Measurements from ENCODE around the gene INSRR.

Gene INSRR

DNA sequence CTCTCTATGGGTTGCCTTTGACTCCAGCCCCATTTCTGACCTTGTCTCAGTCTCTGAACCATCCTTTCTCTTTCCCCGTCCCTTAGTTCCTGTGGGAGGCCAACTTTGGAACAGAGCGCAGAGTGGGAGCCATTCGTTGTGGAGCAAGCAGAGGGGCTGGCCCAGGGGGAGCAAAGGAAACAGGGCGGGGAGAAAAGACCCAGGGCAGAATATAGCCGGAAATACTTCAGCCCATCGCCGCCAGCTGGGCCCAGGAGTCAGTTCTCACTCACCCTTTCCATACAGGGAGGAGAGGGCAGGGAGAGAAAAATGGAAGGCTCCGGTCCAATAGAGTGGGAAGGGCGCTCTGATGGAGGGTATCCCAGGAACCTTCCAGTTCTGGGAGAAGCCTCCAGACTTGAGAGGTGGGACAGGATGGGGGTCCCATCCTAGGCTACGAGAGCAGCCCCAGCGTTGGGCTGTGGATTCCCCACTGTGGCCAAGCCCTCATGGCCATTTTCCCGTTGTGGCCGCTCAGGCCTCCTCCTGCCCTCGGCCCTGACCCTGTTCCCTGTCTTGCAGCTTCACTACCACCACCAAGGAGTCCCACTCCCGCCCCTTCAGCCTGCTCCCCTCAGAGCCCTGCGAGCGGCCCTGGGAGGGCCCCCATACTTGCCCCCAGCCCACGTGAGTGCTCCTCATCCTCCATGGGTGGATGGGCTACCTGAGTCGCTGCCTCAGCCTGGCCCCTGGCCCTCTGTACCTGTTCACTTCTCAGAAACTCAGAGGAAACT is 45.5 kb upstream of the INSRR start:
- DNase-seq (ENCODE audit: low read depth), result no peak
- H3K4me3 ChIP-seq (ENCODE audit: low read depth, low read length), result no peak overlapping the region
- TF ChIP-seq, protein P1, sequence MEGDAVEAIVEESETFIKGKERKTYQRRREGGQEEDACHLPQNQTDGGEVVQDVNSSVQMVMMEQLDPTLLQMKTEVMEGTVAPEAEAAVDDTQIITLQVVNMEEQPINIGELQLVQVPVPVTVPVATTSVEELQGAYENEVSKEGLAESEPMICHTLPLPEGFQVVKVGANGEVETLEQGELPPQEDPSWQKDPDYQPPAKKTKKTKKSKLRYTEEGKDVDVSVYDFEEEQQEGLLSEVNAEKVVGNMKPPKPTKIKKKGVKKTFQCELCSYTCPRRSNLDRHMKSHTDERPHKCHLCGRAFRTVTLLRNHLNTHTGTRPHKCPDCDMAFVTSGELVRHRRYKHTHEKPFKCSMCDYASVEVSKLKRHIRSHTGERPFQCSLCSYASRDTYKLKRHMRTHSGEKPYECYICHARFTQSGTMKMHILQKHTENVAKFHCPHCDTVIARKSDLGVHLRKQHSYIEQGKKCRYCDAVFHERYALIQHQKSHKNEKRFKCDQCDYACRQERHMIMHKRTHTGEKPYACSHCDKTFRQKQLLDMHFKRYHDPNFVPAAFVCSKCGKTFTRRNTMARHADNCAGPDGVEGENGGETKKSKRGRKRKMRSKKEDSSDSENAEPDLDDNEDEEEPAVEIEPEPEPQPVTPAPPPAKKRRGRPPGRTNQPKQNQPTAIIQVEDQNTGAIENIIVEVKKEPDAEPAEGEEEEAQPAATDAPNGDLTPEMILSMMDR (IDR thresholded peaks at IDR 0.05; ENCODE audit: low read depth, low read length), result no peak
- TF ChIP-seq, protein P2, sequence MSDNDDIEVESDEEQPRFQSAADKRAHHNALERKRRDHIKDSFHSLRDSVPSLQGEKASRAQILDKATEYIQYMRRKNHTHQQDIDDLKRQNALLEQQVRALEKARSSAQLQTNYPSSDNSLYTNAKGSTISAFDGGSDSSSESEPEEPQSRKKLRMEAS (IDR thresholded peaks at IDR 0.05; ENCODE audit: low read depth, low read length), result no peak
- TF ChIP-seq MYC (IDR thresholded peaks at IDR 0.05; ENCODE audit: low read depth, low read length), result no peak
- no peak for TF ChIP-seq POLR2A (IDR thresholded peaks at IDR 0.05; ENCODE audit: extremely low read depth, insufficient read length)

DNA sequence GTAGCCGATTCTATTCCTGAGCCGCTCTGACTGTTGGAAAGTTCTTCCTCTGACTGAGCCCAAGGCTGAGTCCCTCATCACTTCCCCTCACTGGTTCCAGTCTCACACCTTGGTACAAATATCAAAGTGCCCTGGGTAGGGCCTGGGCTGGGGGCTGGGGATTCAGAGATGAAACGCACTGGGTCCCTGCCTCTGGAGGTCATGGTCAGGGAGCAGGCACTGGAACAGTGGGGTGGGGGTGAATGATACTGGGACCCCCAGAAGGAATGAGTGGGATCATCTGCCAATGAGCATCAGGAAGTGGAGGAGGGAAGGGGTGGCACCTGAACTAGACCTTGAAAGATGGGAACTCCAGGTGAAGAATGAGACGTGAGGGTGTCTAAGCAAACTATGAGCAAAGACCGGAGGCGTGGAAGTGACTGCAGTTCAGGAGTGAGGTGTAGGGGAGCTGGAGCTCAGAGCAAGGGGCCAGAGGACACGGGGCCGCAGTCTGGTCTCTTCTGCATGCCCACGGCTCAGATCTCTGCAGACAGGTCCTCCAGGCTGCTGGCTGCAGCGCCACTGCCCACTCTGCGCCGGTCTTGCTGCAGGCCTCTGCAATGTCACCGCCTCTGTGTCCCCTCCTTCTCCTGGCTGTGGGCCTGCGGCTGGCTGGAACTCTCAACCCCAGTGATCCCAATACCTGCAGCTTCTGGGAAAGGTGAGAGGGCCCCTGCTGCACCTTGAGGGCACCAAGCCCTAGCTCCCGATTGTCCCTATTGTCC is 44.6 kb upstream of the INSRR start:
- TF ChIP-seq, protein P2 (IDR thresholded peaks at IDR 0.05; ENCODE audit: low read depth, low read length), result no peak
- no peak for TF ChIP-seq MYC (IDR thresholded peaks at IDR 0.05; ENCODE audit: low read depth, low read length)
- TF ChIP-seq, protein P1 (IDR thresholded peaks at IDR 0.05; ENCODE audit: low read depth, low read length), result no peak
- no peak for TF ChIP-seq POLR2A (IDR thresholded peaks at IDR 0.05; ENCODE audit: extremely low read depth, insufficient read length)
- no peak overlapping the region for H3K4me3 ChIP-seq (ENCODE audit: low read depth, low read length)
- no peak for DNase-seq (ENCODE audit: low read depth)

DNA sequence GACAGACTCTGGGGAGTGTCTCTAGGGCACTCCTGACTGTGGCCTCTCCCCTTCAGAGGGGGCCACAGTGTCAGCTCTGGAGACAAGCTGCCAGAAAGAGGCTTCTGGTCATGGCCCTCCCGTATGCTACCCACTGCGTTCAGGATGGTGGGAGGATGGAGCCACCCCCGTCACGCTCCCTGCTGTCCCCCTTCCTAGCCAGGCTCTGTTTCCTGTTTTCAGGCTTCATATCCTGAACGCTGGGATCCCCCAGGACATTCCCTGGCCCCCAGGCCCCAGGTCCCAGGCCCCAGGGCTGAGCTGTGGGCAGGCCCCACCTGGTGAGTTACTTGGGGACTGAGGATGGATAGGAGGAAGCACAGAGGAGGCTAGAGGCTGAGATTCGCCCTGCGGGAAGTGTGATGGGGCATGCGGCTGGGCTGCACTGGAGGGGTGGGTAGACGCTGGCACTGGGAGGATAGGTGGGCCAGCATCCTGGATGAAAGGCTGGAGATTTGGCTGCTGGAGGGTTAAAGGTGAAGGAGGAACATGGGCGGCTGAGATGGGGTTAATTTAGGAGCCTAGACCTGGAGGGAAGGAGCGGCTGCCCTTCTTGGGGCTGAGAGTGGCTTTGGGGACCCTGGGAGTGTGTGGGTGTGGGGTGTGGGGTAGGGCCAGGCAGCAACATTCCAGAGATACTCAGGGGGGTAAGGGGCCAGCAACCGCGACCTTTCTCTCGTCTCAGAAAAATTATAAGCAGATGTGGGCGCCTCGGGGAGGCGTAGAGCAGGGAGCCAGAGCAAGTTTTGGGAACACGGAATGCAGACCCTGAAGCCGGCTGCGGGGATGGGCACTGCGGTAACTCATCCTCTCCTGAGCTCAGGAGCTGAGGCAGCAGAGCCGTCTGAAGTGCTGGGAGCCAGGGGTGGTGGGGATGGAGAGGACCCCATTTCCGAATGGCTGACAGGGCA is 43.3 kb upstream of the INSRR start:
- no peak for DNase-seq (ENCODE audit: low read depth)
- no peak overlapping the region for H3K4me3 ChIP-seq (ENCODE audit: low read depth, low read length)
- TF ChIP-seq POLR2A (IDR thresholded peaks at IDR 0.05; ENCODE audit: extremely low read depth, insufficient read length) (no peak), MYC (IDR thresholded peaks at IDR 0.05; ENCODE audit: low read depth, low read length) (no peak)
- TF ChIP-seq, protein P2 (IDR thresholded peaks at IDR 0.05; ENCODE audit: low read depth, low read length), result no peak
- TF ChIP-seq, protein P1 (IDR thresholded peaks at IDR 0.05; ENCODE audit: low read depth, low read length), result no peak

DNA sequence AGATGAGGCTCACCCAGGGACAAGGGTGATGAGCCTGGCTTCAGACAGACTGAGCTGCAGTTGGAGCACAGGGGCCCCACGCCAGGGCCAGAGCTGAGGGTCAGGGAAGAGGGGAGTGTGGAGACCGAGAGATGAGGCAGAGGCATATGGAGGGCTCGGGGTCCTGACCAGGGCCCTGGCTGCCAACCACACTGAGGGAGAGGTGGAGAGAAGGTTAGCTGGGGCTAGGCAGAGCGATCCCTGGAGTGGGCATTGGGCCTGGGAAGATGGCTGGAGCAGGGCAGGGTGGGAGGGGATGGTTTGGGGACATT is 42.6 kb upstream of the INSRR start:
- no peak for DNase-seq (ENCODE audit: low read depth)
- no peak overlapping the region for H3K4me3 ChIP-seq (ENCODE audit: low read depth, low read length)
- TF ChIP-seq MYC (IDR thresholded peaks at IDR 0.05; ENCODE audit: low read depth, low read length) (no peak), POLR2A (IDR thresholded peaks at IDR 0.05; ENCODE audit: extremely low read depth, insufficient read length) (no peak)
- TF ChIP-seq, protein P1 (IDR thresholded peaks at IDR 0.05; ENCODE audit: low read depth, low read length), result no peak
- TF ChIP-seq, protein P2 (IDR thresholded peaks at IDR 0.05; ENCODE audit: low read depth, low read length), result no peak

DNA sequence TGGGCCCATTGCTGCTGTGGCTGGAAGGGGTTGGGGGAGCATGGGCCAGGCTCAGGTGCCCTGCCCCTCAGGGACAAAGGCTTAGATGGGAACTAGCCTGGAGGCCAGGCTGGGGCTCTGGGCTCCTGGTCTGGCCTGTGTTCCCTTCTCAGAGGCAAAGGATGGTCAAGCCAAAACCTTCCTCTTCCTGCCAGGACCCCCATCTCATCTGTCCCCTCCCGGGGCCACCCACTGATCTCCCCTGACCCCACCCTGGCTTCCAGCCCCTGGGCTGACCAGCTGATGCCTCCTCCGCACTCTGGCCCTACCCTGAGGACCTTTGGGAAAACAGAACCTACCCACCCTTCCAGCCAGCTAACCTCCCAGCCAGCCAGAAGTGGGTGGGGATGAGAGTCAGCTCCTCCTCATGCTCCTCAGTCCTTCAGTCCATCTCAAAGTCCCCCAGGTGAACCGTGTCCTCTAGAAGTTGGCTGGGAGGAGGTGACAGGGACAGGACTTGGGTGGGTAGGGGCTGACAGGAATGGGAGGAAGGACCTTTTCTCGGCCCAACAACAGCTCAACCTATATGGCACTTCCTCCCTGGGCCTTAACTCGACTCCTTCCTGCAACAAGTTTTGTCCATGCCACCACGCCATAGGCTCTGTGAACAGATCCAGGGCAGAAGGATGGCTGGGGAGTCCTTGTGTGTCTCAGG is 42.1 kb upstream of the INSRR start:
- DNase-seq (ENCODE audit: low read depth), result no peak
- TF ChIP-seq, protein P1 (IDR thresholded peaks at IDR 0.05; ENCODE audit: low read depth, low read length), result no peak
- TF ChIP-seq POLR2A (IDR thresholded peaks at IDR 0.05; ENCODE audit: extremely low read depth, insufficient read length) (no peak), MYC (IDR thresholded peaks at IDR 0.05; ENCODE audit: low read depth, low read length) (no peak)
- TF ChIP-seq, protein P2 (IDR thresholded peaks at IDR 0.05; ENCODE audit: low read depth, low read length), result no peak
- H3K4me3 ChIP-seq (ENCODE audit: low read depth, low read length), result no peak overlapping the region
